Neural crest cell (in vitro differentiated cells): ENCODE data around the gene DNAH7. TPM values are rescaled to one million over a fixed set of nuclear protein-coding genes. Genes with fewer than 3 reads are reported as not detected.

Source experiments
- DNase-seq: peaks from one replicate; pipeline ENCODE4 v3.0.0; 2021; ENCODE audit warnings: low read depth, mixed read lengths, low spot score
- H3K27ac Mint-ChIP-seq: one replicate; pipeline ENCODE4 v1.8.0; 2021; ENCODE audit warnings: mild to moderate bottlenecking, mixed read lengths; ENCODE audit not compliant: unreplicated experiment
- H3K27me3 Mint-ChIP-seq: 2 replicates; pipeline ENCODE4 v1.8.0; 2021; ENCODE audit warnings: low read depth, mild to moderate bottlenecking, mixed read lengths
- H3K36me3 Mint-ChIP-seq: 2 replicates; pipeline ENCODE4 v1.8.0; 2021; ENCODE audit warnings: low read depth, mild to moderate bottlenecking, mixed read lengths
- H3K4me1 Mint-ChIP-seq: 2 replicates; pipeline ENCODE4 v1.8.0; 2021; ENCODE audit warnings: mixed read lengths
- H3K4me3 Mint-ChIP-seq: one replicate; pipeline ENCODE4 v1.8.0; 2021; ENCODE audit warnings: mild to moderate bottlenecking, mixed read lengths
- H3K9me3 Mint-ChIP-seq: 2 replicates; pipeline ENCODE4 v1.8.0; 2021; ENCODE audit warnings: mixed read lengths
- total RNA-seq: library from RNA; stranded (reverse); gene quantifications from 2 replicates; pipeline ENCODE4 v1.2.1, GENCODE V29; 2021
- TF ChIP-seq, protein P1 (sequence below): fragments of 200-600 bp; sonication (generic); conservative IDR thresholded peaks from 2 replicates; pipeline ENCODE4 v1.5.0; 2021; ENCODE audit warnings: antibody characterized with exemption, mild to moderate bottlenecking

Gene DNAH7
- total RNA-seq, 1 donor from 2014 or later: 1.5 TPM

DNA sequence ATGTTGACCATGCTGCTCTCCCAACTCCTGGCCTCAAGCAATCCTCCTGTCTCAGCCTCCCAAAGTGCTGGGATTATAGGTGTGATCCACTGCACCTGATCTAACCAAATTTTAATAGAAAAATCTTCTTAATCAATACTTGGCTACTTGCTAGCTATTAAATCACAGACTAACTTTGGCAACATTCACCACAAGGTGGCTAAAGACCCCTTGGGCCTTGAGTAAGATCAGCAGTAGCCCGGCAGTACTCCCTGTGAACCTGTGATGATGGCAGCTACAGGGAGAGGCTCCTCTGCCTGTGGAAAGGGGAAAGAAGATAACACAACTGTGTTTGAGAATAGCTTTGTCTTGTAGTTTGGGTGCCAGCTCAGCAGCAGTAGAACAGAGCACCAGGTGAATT, 308.8 kb downstream of the DNAH7 start:
- H3K4me1 Mint-ChIP-seq: no peaks in the 10 kb centered on the region
- H3K27ac Mint-ChIP-seq: no peak overlapping the region
- TF ChIP-seq, protein P1, sequence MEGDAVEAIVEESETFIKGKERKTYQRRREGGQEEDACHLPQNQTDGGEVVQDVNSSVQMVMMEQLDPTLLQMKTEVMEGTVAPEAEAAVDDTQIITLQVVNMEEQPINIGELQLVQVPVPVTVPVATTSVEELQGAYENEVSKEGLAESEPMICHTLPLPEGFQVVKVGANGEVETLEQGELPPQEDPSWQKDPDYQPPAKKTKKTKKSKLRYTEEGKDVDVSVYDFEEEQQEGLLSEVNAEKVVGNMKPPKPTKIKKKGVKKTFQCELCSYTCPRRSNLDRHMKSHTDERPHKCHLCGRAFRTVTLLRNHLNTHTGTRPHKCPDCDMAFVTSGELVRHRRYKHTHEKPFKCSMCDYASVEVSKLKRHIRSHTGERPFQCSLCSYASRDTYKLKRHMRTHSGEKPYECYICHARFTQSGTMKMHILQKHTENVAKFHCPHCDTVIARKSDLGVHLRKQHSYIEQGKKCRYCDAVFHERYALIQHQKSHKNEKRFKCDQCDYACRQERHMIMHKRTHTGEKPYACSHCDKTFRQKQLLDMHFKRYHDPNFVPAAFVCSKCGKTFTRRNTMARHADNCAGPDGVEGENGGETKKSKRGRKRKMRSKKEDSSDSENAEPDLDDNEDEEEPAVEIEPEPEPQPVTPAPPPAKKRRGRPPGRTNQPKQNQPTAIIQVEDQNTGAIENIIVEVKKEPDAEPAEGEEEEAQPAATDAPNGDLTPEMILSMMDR: no peak
- no peak overlapping the region for H3K4me3 Mint-ChIP-seq
- H3K36me3 Mint-ChIP-seq: peaks cover 14% of the 10 kb centered on the region
- peaks cover 16% of the 10 kb centered on the region for H3K9me3 Mint-ChIP-seq
- DNase-seq: no peak
- no peaks in the 10 kb centered on the region for H3K27me3 Mint-ChIP-seq

DNA sequence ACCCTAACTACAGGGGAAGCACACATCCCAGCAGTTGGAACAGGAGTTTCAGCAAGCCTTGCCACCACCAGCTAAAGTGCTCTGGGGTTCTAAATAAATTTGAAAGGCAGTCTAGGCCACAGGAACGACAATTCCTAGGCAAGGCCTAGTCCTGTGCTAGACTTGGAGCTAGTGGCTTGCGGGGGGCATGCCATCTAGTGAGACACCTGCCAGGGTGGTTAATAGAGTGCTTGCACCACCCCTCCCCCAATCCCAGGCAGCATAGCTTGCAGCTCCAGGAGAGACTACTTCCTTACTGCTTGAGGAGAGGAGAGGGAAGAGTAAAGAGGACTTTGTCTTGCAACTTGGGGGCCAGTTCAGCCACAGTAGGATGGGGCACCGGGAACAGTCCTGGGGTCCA, 309.8 kb downstream of the DNAH7 start:
- H3K4me1 Mint-ChIP-seq: no peaks in the 10 kb centered on the region

DNA sequence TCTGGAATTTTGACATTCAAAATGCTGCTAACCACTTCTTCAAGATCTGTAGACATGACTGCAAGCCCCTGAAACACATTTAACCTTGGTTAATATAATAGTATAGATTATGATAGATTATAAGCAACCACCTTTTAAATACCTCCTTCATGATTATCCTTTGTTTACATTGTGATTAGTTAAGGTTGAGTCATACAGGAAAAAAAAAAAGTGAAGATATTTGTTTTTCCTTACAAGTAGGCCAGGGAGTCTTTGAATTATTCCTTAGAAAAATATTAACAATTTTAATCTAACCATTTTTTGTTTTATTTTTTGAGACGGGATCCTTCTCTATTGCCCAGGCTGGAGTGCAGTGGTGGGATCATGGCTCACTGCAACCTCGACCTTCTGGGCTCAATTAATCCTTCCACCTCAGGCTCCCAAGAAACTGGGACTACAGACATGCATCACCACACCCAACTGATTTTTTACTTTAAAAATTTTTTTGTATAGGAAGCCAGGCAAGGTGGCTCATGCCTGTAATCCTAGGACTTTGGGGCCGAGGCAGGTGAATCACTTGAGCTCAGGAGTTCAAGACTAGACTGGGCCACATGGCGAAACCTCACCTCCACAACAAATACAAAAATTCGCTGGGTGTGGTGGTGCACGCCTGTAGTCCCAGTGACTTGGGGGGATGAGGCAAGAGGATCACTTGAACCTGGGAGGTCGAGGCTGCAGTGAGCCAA, 312.3 kb downstream of the DNAH7 start:
- TF ChIP-seq, protein P1: no peak
- no peak for DNase-seq
- Mint-ChIP-seq H3K36me3 (peaks cover 3% of the 10 kb centered on the region), H3K27ac (no peak overlapping the region), H3K4me1 (no peaks in the 10 kb centered on the region), H3K27me3 (no peaks in the 10 kb centered on the region), H3K4me3 (no peak overlapping the region), H3K9me3 (peaks cover 5% of the 10 kb centered on the region)

More for the DNA sequence above, 309.8 kb downstream of the DNAH7 start:
- Mint-ChIP-seq H3K9me3 (peaks cover 12% of the 10 kb centered on the region), H3K27me3 (no peaks in the 10 kb centered on the region), H3K27ac (no peak overlapping the region), H3K36me3 (peaks cover 14% of the 10 kb centered on the region), H3K4me3 (no peak overlapping the region)
- TF ChIP-seq, protein P1: no peak
- no peak for DNase-seq

DNA sequence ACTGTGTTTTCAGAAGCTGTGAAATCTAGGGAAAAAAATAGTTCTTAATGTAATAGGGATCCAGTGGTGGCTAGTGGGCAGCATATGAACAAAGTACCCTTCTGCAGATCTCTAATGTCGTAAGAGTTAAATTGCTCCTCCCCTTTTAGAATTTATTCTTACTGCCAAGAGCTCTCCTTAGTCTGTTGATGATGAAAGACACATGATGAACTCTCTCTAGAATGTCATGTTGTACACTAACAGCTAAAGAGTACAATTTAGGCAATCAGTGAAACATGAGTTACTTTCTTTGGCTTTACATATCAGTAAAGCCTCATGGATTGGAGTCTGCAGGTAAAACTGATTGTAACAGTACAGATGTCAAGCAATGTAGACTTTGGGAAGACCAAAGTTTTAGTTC, 327.4 kb downstream of the DNAH7 start:
- Mint-ChIP-seq H3K9me3 (peaks cover 7% of the 10 kb centered on the region), H3K36me3 (peaks cover 46% of the 10 kb centered on the region), H3K4me1 (no peaks in the 10 kb centered on the region), H3K27me3 (no peaks in the 10 kb centered on the region), H3K27ac (no peak overlapping the region), H3K4me3 (no peak overlapping the region)
- TF ChIP-seq, protein P1: no peak
- DNase-seq: no peak

DNA sequence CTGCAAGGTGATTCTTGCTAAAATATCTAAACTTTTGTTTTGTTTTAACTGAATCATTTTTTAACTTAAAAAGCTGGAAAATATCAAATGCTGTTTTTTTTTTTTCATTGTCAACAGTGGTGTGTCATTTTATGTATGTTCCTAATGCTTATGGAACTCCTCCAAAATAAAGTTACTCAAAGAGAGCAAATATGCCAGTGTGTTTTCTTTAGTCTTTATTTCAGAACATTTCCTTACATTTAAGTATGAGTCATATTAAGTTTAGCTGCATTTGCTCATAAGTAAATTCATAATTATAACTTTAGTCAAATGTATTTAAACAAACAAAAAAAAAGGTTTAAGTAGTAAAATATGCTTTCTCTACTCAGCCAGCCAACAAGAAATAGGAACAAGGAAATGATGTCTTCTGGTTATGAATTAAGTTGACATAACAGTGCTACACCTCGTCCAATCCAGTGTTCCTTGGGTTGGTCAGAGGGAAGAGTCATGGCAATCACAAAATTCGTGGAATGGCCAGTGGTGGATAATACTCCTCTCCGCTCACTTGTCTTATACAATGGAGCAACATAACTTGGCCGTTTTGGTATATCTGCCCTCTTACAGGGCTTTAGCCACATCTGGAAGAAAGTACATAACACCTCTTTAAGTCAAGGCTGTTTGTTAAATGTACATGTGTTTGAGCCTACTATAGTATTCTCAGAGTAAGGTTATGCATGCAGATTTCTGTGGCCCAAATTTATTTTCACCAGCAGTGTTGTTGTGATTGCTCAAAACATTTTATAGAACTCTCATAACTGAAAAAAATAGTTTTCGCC, 330.9 kb downstream of the DNAH7 start:
- no peak for DNase-seq
- Mint-ChIP-seq H3K9me3 (peaks cover 6% of the 10 kb centered on the region), H3K4me3 (no peak overlapping the region), H3K36me3 (peaks cover 32% of the 10 kb centered on the region), H3K27ac (no peak overlapping the region), H3K27me3 (no peaks in the 10 kb centered on the region), H3K4me1 (no peaks in the 10 kb centered on the region)
- TF ChIP-seq, protein P1: no peak
